Ovary (tissue), 3 donors: ENCODE data around the gene ASCL2.

Experiments used
- CTCF ChIP-seq, 3 donors: fragments of 450-650 bp in 2 of 3; fragments of 200-600 bp in 1 of 3; IDR thresholded peaks; one replicate each; pipeline versions ENCODE4 v1.5.1 to v1.8.0; 2016 to 2022; ENCODE audit warnings: antibody characterized with exemption in 3 of 3, mild to moderate bottlenecking in 1 of 3
- EP300 ChIP-seq: sonication (generic); formaldehyde crosslinking; IDR thresholded peaks from one replicate; pipeline ENCODE4 v1.6.1; 2017; ENCODE audit warnings: antibody characterized with exemption
- donor health status: DM: no; HTN: no; CAD: no.

- TF ChIP-seq CTCF (IDR thresholded peaks at IDR 0.05) = no peak
- no peak for TF ChIP-seq EP300
These were observed 29.6 kb downstream of the ASCL2 start for GRCh38 chr11:2240834-2241233.
